GM19023 (cell line): ENCODE measurements around the gene SNRNP48.

ENCODE experiments used
- ATAC-seq: cut with Tn5 transposase; IDR thresholded peaks from one replicate; pipeline ENCODE4 v1.9.1; 2021; ENCODE audit warnings: mild to moderate bottlenecking, moderate library complexity; ENCODE audit not compliant: unreplicated experiment

The SNRNP48 gene

DNA sequence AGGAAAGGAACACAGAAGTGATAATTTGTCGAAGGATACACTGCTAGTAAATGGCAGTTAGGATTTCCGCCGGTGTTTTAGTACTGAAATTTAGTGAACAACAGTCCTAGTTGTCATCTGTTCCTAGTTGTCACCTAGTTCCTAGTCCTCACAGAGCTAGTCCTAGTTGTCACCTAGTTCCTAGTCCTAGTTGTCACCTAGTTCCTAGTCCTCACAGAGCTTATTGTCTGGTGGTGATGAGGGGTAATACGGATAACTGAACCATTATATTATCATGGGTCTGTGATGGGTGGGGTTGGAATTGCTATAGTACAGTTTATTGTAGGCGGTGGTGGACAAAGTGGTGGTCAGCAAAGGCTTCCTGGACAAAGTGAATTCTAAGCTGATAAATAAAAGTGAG, 1.8 kb downstream of the SNRNP48 start:
- no peak for ATAC-seq

DNA sequence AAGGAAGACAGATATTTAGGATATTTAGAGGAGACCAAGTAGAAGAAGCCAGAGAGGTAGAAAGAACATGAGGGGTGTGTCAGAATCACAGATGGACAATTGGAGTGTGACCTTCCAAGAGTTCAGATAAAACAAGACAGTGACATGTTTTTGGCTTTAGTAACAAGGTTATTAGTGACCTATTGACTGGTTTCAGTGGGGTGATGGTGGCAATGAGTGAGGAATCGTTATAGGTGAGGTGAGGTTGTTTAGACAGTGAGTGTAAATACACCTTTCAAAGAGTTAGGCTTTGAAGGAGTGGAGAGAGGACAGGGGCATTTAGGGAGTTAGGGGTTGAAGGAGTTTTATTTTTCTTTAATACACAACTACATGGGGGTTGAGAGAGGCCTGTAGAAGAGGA, 3.2 kb downstream of the SNRNP48 start:
- ATAC-seq: no peak

DNA sequence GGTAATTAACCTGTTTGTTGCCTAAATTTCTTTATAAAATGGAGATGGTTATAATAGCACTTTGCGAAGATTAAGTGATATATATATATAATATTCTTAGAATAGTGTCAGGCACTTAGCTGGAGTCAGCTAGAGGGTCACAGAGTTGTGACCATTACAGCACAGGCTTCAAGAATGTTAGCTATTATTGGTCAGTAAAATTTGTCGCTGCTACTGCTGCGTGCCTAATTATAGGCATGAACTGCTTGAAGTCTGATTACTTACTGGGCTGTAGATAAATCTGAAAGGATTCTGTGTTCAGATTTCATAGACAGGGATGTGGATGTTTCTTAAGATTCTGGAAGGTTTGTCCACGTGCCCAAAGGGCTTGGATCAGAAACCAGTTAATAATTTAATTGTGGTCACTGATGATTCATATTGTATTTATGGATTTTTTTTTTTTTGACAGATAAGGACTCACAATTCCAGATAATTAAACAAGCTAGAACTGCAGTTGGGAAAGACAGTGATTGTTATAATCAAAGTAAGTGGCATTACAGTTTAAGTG, 4.7 kb downstream of the SNRNP48 start:
- ATAC-seq: no peak

DNA sequence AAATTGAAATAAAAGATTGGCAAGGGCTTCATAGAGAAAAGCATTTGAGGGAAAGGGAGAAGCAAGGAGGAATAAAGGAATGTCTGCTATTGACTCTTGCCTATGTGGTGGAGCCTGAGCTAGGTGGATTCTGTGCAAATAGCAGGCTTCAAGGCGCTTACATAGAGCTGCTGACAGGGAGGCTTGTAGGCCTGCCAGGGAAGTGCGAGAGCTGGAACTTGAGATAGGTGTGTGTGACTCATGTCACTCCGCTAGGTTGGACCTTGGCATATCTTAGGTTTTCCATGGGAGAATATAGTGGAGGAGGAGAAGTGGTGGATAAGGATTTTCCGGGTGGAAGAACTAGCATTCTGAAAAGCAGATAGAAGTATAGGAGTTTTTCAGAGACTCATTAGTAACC, 14.0 kb downstream of the SNRNP48 start:
- ATAC-seq: no peak

DNA sequence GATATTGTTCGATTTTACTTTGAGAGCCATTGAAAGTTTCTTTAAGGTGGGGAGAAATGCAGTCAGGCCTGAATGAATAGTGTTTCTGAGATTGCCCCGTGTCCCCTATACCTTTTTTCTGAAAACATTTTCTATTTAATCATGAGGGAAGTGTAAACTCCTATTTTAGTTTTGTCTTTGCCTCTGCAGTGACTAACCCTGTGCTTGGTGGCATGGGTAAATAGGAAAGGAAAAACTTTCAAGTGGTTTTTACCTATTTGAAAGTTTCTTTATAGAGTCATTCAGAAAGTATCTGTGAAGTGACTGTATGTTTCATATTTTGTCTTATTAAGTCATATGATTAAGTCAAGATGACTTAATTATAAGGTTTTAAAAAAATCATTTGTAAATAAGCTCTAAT, 14.5 kb downstream of the SNRNP48 start:
- no peak for ATAC-seq

DNA sequence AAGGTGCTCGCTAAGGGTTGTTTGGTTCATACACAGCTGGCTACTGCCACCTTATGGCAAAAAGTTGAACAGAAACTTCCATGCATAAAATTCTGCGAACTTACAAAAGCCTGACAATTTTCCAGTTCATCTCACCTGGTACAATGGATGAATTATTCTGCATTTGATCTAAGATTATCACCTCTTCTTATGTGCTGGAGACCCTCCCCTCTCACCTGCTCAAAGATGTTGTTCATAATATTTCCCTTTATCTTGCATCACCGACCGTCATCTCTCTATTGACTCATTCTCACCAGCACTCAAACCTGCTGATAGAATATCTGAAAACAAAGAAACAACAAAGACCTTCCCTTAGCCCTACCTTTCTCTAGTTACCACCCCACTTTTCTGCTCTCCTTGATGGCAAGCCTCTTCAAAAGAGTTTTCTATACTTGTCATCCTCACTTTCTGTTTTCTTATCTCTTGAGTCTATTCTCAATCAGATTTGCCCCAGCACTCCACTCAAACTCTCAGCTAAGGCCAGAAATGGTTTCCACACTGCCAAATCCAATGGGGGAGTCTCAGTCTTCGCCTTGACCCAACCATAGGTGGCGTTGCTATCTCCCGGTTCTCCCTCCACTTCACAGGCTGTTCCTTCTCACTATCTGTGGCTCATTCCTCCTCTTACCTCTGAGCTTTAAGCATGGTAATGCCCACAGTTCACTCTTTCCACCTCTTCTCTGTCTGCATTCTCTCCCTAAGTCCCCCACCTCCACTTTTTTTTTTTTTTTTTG, 25.8 kb downstream of the SNRNP48 start:
- no peak for ATAC-seq

DNA sequence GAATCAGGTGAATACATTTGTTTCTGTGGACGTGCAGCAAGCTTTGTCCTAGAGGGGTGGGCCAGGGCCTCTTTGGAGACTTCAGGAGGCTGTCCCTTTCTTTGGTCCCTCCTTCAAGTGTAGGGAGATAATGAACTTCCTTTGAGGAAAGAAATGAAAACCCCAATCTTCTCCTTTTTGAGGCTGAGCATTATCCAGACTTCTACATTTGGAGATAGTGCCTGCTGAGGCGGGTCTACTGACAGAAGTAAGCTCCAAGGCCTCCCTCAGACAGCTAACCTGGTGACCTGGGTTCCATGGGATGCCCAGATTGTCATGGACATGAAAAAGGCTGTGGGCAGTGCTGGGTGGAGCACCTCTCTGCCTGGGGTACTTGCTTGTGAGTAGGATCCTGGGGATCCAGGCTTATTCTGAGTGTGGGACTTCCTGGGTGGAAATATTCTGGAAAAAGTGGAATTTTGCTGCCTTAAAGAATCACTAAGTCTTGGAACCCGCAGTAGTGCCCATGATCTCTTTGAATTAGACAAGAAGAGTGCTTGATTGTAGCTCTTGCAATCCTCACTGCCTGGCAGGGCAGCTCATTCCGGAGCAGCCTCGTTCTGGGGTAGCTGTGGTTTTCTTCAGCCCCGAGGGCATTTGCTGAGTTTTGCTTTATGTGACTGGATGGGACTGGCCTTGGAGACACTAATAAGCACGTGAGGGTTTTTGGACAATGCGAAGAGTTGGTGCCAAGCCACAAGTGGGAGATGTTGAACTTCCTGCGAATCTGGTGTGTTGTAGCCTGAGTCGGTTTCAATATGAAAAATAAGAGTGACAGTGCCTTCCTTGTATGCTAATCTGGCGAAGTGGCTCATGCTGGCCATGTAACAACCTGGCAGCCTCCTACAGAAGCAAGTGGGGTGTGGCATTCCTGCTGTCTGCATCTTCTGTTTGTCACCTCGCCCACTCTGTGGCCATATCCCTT, 28.1 kb downstream of the SNRNP48 start:
- ATAC-seq: no peak

DNA sequence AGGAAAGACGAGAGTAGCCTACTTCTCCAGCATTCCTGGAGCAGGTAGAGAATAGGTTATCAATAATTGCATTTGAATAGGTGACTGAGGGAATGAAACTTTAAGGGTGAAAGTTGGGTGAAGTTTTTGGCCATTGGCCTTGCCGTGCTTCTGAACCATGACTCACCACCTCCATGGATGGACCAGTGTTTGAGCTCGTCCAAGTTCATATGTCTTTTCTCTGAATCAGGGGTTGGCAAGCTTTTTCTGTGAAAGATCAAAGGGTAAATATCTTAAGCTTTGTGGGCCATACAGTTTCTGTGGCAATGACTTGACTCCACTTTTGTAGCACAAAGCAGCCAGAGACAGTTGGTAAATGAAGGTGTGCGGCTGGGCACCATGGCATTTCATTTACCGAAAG, 31.8 kb downstream of the SNRNP48 start:
- ATAC-seq: no peak

DNA sequence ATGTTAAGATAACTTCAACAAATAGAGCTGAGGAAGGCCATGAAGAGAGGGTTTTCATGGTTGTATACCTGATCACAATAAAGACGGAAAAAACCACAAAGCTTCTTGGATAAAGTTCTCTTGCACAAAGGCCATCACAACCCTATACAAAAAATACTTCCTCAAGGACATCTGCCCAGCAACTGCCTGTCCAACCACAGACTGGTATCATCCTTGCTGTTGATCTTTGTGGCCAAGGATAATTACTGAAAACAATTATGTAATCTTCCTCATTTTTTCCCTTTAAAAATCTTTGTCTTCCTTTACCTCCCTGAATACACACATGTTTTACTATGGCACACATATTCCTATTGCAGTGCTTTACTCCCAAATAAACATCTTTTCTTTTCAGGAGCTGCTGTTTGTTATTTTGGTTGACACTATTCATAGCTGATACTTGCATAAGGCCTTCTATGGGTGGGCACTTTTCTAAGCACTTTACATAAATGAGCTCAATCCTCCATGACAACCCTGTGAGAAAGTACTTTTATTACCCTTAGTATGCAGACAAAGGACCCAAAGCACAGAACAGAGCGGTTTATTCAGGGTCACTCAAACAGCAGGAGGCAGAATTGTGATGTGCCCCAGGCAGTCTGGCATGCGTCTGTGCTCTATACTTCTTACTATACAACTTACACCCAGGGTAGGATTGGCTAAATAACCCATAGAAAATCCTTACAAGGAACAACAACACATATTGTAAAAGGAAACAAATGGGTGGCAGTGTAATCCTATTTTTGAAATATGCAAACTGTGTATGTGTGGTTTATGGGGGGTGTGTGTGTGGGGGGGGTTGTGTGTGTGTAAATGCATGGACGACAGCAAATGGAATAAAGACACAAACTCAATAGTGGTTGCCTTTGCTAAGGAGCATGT, 35.1 kb downstream of the SNRNP48 start:
- ATAC-seq: no peak

DNA sequence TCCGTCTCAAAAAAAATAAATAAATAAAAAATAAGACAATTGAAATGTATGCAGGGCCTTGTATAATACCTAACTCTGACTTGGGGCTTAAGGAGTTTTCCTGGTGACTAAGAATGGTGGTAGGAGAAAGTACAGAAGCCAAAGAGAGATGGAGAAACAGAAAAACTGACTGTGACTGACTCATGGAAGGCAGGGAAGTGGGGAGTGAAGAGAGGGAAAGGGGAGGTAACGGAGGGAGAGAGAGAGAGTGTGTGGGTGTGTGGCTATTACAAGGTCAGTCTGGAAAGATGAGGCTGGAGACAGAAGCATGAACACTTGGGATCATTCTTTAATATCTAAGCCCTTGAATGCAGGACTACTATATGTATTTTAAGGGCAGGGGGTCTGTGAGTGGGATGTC, 38.5 kb downstream of the SNRNP48 start:
- no peak for ATAC-seq

DNA sequence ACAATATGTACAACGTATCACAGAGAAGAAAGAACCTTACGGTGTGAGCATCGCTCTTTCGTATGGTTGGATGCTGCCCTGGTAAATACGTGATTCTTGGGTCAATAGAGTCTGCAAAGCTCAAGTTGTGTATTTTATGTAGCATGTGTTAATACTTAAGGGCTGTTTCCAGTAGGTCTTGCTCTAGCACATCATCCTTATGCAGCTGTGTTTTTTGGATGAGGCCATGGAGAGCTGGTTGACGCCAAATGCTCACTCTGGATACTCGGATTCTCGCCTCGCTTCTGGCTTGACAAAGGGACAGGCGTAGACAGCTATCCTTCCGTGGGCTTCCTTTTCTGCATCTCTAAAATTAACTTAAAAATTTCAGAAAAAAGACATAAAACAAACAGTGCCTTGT, 38.9 kb downstream of the SNRNP48 start:
- no peak for ATAC-seq

DNA sequence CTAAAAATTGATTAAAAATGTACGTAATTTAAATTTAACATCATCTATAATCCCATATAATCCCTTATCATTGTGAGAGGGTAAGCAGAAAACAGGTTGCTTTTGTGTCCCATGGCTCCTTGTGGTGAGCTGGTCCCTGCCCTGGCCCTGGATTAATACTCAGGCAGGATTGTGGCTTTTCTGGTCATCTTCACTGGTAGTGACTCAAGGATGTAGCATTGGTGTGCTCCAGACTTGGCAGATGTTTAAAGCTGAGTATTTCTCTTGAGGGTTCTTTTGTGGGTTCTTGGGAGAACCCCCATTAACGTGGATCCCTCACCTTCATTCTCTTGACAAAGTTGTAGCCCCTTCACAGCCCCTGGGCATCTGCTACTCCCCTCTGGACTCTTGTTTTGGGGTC, 39.3 kb downstream of the SNRNP48 start:
- ATAC-seq: no peak

DNA sequence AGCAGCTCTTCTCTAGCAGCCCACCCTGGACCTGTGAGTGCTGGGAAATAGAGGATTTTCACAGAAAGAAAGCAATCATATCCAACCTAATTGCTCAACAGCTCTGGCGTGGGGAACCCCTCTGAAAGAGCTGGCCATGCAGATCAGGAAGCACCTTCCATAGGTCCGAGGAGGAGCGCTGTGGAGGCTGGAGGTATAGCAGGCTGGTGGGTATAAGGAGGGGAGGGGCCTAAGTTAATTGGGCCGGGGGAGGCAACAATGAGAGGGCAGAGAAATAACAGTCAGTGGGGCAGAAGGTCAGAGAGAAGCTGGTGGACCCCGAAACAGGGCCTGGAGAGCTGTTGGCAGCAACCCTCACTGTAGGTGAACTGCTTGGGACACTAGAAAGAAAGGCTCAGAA, 40.8 kb downstream of the SNRNP48 start:
- ATAC-seq: no peak

DNA sequence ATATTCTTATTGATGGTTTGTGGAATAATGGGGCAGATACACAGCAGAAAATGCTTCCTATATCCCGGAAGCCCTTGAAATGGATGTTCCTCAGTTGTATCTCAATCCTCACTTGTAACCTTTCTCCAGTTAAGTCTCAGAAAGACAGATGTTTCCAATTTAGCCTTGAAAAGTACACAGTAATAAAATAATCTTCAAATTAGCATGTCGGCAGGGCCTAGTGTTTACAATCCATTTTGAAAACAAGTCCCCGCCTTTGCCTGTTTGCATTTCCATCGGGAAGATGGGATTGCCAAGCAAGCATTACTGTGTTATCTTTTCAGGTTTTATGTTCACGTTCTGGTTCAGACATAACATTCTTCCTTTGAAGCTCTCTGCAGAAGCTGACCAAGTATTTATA, 41.5 kb downstream of the SNRNP48 start:
- no peak for ATAC-seq

DNA sequence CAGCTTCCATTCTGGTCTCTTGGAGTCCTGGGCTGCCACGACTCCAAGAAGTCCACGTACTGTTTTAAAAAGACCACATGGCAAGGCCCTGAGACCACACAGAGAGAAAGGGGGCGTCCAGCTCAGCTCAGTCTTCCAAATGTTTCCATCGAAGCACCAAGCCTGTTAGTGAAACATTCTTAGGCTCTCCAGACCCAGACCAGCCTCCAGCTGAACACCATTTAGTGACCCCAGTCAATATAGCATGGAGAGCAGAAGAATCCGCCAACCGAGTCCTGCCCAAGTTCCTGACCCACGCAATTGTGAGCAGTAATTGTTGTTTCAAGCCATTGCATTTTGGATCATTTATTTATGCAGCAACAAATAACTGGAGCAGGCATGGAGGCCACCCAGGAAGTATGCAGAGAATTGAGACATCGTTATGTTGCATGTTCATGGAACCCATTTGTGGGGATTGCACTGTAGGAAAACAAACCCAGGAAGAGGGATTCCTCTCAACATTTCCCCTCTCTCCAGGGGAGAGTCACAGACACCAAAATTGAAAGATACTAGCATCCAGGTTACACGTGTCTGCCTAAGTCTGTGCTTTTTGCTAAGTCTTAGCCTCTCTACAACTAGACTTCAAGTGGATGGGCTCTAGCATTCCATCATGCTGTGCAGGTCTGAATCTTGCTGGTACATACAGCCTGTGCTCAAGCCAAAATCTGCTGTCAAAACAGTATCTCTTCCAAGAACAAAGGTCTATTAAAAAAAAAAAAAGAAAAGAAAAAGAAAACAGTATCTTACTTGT, 42.7 kb downstream of the SNRNP48 start:
- no peak for ATAC-seq

DNA sequence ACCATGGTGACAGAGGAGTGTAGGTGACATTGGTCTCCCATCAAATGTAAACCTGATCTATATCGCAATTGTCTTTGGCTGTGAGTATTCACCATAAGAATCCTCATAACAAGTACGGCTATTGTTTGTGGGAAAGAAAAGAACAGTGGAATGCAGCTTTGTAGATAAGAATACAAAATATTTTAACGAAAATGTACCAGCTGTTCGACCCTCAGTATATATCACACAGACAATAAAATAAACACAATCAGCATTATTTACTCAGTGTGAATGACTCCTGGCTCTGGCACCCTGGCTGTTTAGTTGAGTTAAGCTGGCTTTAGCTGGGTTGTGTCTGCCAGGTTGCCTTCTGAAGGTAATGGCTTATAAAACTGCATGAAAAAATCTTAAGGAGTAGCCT, 43.4 kb downstream of the SNRNP48 start:
- ATAC-seq: no peak

DNA sequence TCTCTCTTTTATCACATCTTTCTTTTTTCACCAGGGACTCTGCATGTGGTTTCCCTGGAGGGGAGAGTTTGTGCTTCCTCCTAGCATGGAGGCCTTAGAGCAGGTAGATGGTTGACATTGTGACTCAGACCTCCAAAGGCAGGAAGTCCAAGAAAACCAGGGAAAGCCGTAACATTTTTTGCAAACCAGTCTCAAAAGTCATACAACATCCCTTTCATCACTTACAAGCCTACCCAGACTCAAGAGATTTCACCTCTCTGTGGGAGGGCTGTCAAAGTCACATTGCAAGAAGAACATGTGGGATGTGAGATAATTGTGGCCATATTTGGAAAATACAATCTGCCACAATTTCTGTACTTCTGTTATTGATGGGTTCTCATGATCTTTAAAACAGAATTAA, 46.2 kb downstream of the SNRNP48 start:
- ATAC-seq: no peak

DNA sequence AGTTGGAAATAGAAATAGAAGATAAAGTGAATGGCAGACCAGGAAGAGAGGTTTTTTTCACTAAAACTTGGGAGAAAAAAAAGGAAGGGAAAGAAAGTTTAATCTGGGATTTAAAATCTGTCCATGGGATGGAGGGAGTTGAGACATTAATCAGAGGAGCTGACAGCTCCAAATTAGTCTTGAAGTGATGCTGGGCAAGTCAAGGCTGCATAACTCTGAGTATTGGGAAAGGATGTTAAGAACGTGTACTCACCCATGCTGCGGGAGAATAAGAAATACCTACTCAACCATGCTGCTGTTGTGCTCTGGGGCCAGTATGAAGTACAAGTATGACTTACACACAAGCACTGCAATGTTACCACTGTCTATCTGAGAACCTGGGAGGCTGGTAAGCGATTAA, 47.5 kb downstream of the SNRNP48 start:
- ATAC-seq: no peak

DNA sequence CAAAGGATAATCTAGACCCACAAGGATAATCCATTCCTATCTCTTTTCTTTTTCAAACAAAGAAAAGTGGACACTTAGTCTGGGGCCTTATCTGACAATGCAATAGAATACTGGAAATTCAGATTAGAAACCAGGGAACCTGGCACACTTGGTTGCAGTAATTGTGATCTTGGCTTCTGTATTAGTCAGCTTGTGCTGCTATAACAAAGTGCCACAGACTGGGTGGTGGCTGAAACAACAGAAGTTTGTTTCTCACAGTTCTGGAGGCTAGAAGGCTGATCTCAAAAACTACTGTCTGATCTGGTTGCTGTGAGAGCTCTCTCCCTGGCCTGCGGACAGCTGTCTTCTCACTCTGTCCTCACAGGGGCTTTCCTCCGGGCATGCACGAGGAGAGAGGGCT, 49.4 kb downstream of the SNRNP48 start:
- no peak for ATAC-seq

DNA sequence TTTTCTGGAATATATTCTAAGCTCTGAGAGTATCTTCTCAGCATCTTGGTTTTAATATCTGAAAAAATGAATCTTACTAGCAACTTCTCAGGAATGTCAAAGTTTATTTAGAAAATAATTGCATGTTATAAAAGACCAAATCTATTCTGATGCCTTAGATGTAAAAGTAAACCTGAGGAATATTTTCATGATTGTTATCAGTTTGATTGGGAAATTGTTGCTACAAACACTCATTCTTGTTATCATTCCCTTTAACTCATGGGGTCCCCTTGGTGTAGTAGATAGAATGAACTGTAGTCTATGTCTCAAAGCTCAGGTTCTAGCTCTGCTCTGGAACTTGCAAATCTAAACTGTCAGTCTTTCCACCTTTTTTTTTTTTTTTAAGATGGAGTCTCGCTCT, 50.0 kb downstream of the SNRNP48 start:
- ATAC-seq: no peak
